Right lobe of liver (tissue), 4 donors: Measurements from ENCODE around the gene PRKCQ.

Source experiments
- CTCF ChIP-seq, 4 donors: fragments of 200-600 bp in 3 of 4; fragments of 450-650 bp in 1 of 4; IDR thresholded peaks; one replicate each; pipeline versions ENCODE4 v1.5.1 to v1.8.0; 2016 to 2022; ENCODE audit warnings: antibody characterized with exemption in 4 of 4, mild to moderate bottlenecking in 2 of 4
- POLR2A ChIP-seq: fragments of 450-650 bp; IDR thresholded peaks from one replicate; pipeline ENCODE4 v1.6.1; 2017; ENCODE audit warnings: antibody characterized with exemption, mild to moderate bottlenecking
- donor health status: DM: no; HTN: no; CAD: no.
- donor health status: DM: no; HTN: no; CAD: no.
- donor health status: DM: no; HTN: yes; CAD: no.

DNA sequence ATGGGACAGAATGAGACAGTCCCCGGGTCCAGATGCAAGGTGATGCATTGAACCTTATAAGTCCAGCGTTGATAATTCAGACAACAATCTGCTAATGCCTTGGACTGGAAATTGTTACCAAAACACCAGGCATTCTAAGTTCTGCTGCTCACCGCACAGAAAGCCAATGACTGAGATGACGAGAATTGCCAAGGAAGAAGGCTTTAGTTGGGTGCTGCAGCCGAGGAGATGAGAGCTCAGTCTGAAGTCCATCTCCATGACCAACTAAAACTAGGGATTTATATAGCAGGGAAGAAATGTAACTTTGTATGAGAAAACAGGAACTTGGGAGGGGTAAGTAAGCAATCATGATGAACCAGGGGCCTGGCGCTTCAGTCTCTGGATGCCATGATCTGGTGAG, 68.7 kb downstream of the PRKCQ start:
- TF ChIP-seq CTCF (IDR thresholded peaks at IDR 0.05) (no peak), POLR2A (no peak)
